Measurements from ENCODE around the gene FGGY.

- TF ChIP-seq CTCF (tag by site-specific recombination; IDR thresholded peaks at IDR 0.05) (no peak), ZBTB10 (tag by site-specific recombination; IDR thresholded peaks at IDR 0.05) (no peak), GLIS2 (tag by site-specific recombination; IDR thresholded peaks at IDR 0.05) (no peak), ZFP3 (tag by site-specific recombination; IDR thresholded peaks at IDR 0.05; ENCODE audit: low read depth) (no peak)
Measured at GRCh38 chr1:59691261-59691660, 394.4 kb downstream of the FGGY start.

Measured in HEK293 (cell line).